ENCODE measurements around the gene SMAD1. TPM values are rescaled to one million over a fixed set of nuclear protein-coding genes. Genes with fewer than 3 reads are reported as not detected.
A peak's percentile ranks its signal among the peaks of the same experiment; 100 is the strongest.

SMAD1 gene
- total RNA-seq (10 to 100 TPM; 11.4 to 19.3 (median 16.6) TPM), polyA plus RNA-seq (1 to 10 TPM; 2.6 to 4.6 TPM)

GRCh38 chr4:145481164-145481941, at the start of gene SMAD1:
Gene SMAD1, plus strand, starts transcription at chr4:145481853. Its CDS starts 32,761 bp downstream, at chr4:145514614.
- TF ChIP-seq CTCF (IDR thresholded peaks at IDR 0.05) = no peak
- peak within 1 kb of the TSS; percentile 97 to 99 (median 98) for H3K27ac ChIP-seq
- peaks cover 9 to 26% (median 21%) of the 10 kb centered on the region in 3 donors for H3K4me1 ChIP-seq
- FAIRE-seq = no peak
- WGBS, 2 donors = 0 to 1% methylated on average over 50 to 65 of the region's 65 CpGs
- no peaks in the 10 kb centered on the region for H3K36me3 ChIP-seq
- no peaks in the 10 kb centered on the region for H3K9me3 ChIP-seq
- intact Hi-C loops (cut with DNase I) = loop anchor here in 1 of 3 donors (10.0 kb wide), 1 partner anchor 63 kb away; no protein-coding TSS in a partner anchor
- no peaks in the 10 kb centered on the region for H3K27me3 ChIP-seq
- peak; percentile 86 to 96 (median 92) for DNase-seq
- peak within 1 kb of the TSS; percentile 72 to 98 (median 87) for H3K4me3 ChIP-seq
- ATAC-seq = peak; percentile 88 to 95 (median 94)

- no peak for FAIRE-seq
- DNase-seq = no peak
- TF ChIP-seq CTCF (IDR thresholded peaks at IDR 0.05) = no peak
- ATAC-seq = no peak
- intact Hi-C loops (cut with DNase I) = no loop called here
- Histone ChIP-seq H3K36me3 (no peaks in the 10 kb centered on the region), H3K27me3 (no peaks in the 10 kb centered on the region), H3K27ac (no peak overlapping the region), H3K9me3 (no peaks in the 10 kb centered on the region), H3K4me1 (no peaks in the 10 kb centered on the region), H3K4me3 (no peak overlapping the region)
Measured at GRCh38 chr4:145433684-145434083, 48.0 kb upstream of the SMAD1 start.

DNA sequence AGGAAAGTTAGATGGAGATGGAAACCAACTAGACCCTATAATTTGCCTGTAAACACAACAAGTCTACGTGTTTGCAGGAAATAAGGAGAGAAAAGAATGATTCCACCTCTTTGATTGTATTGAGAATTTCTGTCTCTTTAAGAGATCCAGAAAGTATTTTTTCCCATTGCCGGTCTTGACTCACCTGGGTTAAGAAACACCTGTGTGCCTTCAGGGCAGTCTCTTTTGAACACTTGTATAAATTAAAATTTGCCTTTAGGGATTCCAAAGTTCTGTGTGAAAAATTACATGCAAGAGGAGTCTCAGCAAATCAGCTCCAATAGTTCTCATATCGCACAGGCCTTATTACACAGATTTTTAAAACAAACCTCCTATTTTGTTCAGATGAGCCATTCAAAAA, 46.0 kb upstream of the SMAD1 start:
- Histone ChIP-seq H3K4me3 (no peak overlapping the region), H3K27me3 (no peaks in the 10 kb centered on the region), H3K36me3 (no peaks in the 10 kb centered on the region), H3K4me1 (no peaks in the 10 kb centered on the region), H3K9me3 (no peaks in the 10 kb centered on the region), H3K27ac (no peak overlapping the region)
- DNase-seq = no peak
- TF ChIP-seq CTCF (IDR thresholded peaks at IDR 0.05) = no peak
- WGBS, 2 donors = 70 to 72% methylated on average over 3 of the region's 3 CpGs
- FAIRE-seq = no peak
- intact Hi-C loops (cut with DNase I) = no loop called here
- no peak for ATAC-seq

DNA sequence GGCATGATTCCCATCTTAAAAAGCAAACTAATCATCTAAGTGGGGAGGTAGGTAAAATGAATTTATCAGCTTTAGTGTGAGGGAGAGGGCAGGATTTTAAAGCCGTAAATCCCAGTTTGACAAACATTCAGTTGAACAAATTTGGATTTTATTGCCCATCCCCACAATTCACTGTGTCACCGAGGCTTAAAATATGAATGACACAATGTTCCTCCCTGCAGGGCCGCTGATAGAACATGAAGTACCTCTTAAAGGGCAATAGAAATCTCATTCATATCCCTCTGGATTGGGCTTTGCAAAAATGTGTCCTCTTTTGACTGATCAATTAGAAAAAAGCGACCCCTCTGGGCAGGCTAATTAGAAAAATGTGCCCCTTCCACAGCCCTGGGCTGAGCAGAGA, 45.5 kb upstream of the SMAD1 start:
- no peak for TF ChIP-seq CTCF (IDR thresholded peaks at IDR 0.05)
- no peaks in the 10 kb centered on the region for H3K36me3 ChIP-seq
- no peak overlapping the region for H3K27ac ChIP-seq
- no peak overlapping the region for H3K4me3 ChIP-seq
- H3K4me1 ChIP-seq = no peaks in the 10 kb centered on the region
- no peak for FAIRE-seq
- WGBS, 2 donors = 89 to 91% methylated on average over 4 of the region's 4 CpGs
- DNase-seq = no peak
- no peaks in the 10 kb centered on the region for H3K9me3 ChIP-seq
- ATAC-seq = no peak
- no peaks in the 10 kb centered on the region for H3K27me3 ChIP-seq
- intact Hi-C loops (cut with DNase I) = no loop called here

DNA sequence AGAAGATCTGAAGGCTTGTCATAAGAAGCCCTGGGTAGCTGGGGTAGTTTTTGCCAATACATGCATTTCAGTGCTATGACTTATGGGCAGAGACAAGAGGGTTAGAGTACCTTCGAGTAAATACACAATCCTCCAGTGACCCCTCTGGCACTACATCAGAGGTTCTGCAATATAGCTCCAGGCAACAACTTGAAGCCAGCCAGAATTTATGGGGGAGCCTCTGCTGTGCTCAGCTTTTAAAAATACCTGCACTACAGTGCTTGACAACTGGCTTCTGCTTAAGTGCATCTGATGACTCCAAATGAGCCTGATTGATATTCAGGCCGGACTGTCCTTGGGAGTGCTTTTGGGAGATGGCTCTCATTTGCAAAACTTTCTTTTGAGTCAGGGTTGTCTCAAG, 44.9 kb upstream of the SMAD1 start:
- DNase-seq (no peak), ATAC-seq (no peak), FAIRE-seq (no peak)
- Histone ChIP-seq H3K4me1 (no peaks in the 10 kb centered on the region), H3K36me3 (no peaks in the 10 kb centered on the region), H3K27ac (no peak overlapping the region), H3K9me3 (no peaks in the 10 kb centered on the region), H3K27me3 (no peaks in the 10 kb centered on the region), H3K4me3 (no peak overlapping the region)
- WGBS, 2 donors = 75 to 79% methylated on average over 2 of the region's 2 CpGs
- intact Hi-C loops (cut with DNase I) = no loop called here
- no peak for TF ChIP-seq CTCF (IDR thresholded peaks at IDR 0.05)

Measured in pancreas (tissue), 10 donors.